ENCODE measurements around the gene CELSR1.

DNA sequence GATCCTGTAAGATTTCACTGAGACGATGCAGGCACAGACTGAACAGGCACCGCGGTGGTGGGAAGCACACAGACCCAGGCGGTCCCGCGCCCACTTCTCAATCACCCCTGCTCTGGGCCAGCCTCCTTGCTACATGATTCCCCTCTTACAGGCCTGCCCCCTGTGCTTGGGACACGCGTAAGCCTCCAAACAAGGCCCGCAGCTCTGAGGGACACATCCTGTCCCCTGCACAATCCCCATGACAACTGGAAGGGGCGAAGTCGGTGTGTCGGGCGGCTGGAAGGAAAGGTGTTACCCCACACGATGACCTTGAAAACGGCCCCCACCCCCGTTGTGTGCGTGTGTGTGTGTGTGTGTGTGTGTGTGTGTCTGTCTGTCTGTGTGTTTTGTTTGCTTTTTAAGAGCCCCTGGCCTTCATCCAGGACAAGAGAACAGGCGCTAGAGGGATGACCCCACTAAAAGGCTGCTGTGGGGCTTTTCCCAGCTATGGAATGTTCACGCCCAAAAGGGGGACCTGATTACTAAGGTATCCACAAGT is 13.1 kb downstream of the CELSR1 start:
- TF ChIP-seq, protein P1, sequence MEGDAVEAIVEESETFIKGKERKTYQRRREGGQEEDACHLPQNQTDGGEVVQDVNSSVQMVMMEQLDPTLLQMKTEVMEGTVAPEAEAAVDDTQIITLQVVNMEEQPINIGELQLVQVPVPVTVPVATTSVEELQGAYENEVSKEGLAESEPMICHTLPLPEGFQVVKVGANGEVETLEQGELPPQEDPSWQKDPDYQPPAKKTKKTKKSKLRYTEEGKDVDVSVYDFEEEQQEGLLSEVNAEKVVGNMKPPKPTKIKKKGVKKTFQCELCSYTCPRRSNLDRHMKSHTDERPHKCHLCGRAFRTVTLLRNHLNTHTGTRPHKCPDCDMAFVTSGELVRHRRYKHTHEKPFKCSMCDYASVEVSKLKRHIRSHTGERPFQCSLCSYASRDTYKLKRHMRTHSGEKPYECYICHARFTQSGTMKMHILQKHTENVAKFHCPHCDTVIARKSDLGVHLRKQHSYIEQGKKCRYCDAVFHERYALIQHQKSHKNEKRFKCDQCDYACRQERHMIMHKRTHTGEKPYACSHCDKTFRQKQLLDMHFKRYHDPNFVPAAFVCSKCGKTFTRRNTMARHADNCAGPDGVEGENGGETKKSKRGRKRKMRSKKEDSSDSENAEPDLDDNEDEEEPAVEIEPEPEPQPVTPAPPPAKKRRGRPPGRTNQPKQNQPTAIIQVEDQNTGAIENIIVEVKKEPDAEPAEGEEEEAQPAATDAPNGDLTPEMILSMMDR (IDR thresholded peaks at IDR 0.05) = no peak
- no peak for TF ChIP-seq POLR2A (IDR thresholded peaks at IDR 0.05)

All from lower leg skin (tissue), 3 donors.